Naive thymus-derived CD4-positive, alpha-beta T cell (primary cell): ENCODE data around the gene RNF182. TPM values are rescaled to one million over a fixed set of nuclear protein-coding genes. Genes with fewer than 3 reads are reported as not detected.

Source experiments
- ATAC-seq: fragments of 150-1000 bp; cut with Tn5 transposase; 2 replicates; pipeline ENCODE4 v1.10.0; 2021; ENCODE audit warnings: mild to moderate bottlenecking, moderate library complexity
- CTCF ChIA-PET: fragments of 350-600 bp; sonication (Branson Sonifier 250); formaldehyde crosslinking; loops from one replicate; lab custom pipeline; 2021; ENCODE audit warnings: antibody characterized with exemption; lab: Charles Lee
- POLR2A ChIA-PET: fragments of 350-600 bp; sonication (Branson Sonifier 250); formaldehyde crosslinking; loops from one replicate; lab custom pipeline; 2021; ENCODE audit warnings: antibody characterized with exemption, inconsistent platforms; lab: Charles Lee
- DNase-seq, 9 donors: peaks; one replicate each; pipeline versions ENCODE4 v3.0.0 to v3.0.0-alpha.2; 2020 to 2022; ENCODE audit warnings: mixed read lengths in 1 of 9
- H3K27ac ChIP-seq: one replicate; pipeline ENCODE4 v1.7.0; 2013; ENCODE audit warnings: mild to moderate bottlenecking, low read depth, low read length, moderate library complexity
- H3K27me3 ChIP-seq, 2 donors: one replicate each; pipeline ENCODE4 v1.7.0; 2013; ENCODE audit warnings: low read length in 2 of 2, mild to moderate bottlenecking in 2 of 2, moderate library complexity in 2 of 2; ENCODE audit not compliant: control insufficient read depth in 2 of 2, insufficient read depth in 2 of 2
- H3K36me3 ChIP-seq, 3 experiments: 1 replicate in 2 of 3; 2 replicates in 1 of 3; pipeline ENCODE4 v1.7.0; 2013; ENCODE audit warnings: low read length in 3 of 3, mild to moderate bottlenecking in 3 of 3, moderate library complexity in 1 of 3; ENCODE audit not compliant: insufficient read depth in 3 of 3, control insufficient read depth in 2 of 3
- H3K4me1 ChIP-seq, 2 donors: one replicate each; pipeline ENCODE4 v1.7.0; 2013; ENCODE audit warnings: low read length in 2 of 2, mild to moderate bottlenecking in 2 of 2, moderate library complexity in 1 of 2; ENCODE audit not compliant: control insufficient read depth in 2 of 2, insufficient read depth in 2 of 2
- H3K4me3 ChIP-seq: 2 replicates; pipeline ENCODE4 v1.7.0; 2013; ENCODE audit warnings: mild to moderate bottlenecking, low read length
- H3K9me3 ChIP-seq, 3 experiments: 1 replicate in 2 of 3; 2 replicates in 1 of 3; pipeline ENCODE4 v1.7.0; 2013; ENCODE audit warnings: low read length in 3 of 3; ENCODE audit not compliant: control insufficient read depth in 2 of 3
- H3K27ac Mint-ChIP-seq, 9 donors: one replicate each; pipeline ENCODE4 v1.8.0; 2020 to 2022; ENCODE audit warnings: mixed read lengths in 9 of 9, mild to moderate bottlenecking in 8 of 9, moderate library complexity in 5 of 9, inconsistent platforms in 2 of 9
- H3K27me3 Mint-ChIP-seq, 5 donors: one replicate each; pipeline ENCODE4 v1.8.0; 2021 to 2022; ENCODE audit warnings: mixed read lengths in 5 of 5, mild to moderate bottlenecking in 1 of 5
- H3K36me3 Mint-ChIP-seq, 5 donors: one replicate each; pipeline ENCODE4 v1.8.0; 2020 to 2022; ENCODE audit warnings: mixed read lengths in 5 of 5, mild to moderate bottlenecking in 3 of 5, inconsistent platforms in 1 of 5
- H3K4me1 Mint-ChIP-seq, 7 donors: one replicate each; pipeline ENCODE4 v1.8.0; 2020 to 2022; ENCODE audit warnings: mixed read lengths in 7 of 7, mild to moderate bottlenecking in 3 of 7, inconsistent platforms in 1 of 7
- H3K4me3 Mint-ChIP-seq, 10 donors: one replicate each; pipeline ENCODE4 v1.8.0; 2020 to 2022; ENCODE audit warnings: mild to moderate bottlenecking in 10 of 10, mixed read lengths in 10 of 10, moderate library complexity in 6 of 10, inconsistent platforms in 2 of 10
- H3K9me3 Mint-ChIP-seq, 11 donors: one replicate each; pipeline ENCODE4 v1.8.0; 2020 to 2022; ENCODE audit warnings: mixed read lengths in 11 of 11, mild to moderate bottlenecking in 4 of 11, inconsistent platforms in 1 of 11, moderate library complexity in 1 of 11
- intact Hi-C, 2 donors: fragments of 100-400 bp; cut with micrococcal nuclease; formaldehyde crosslinking; loops; one replicate each; pipeline ENCODE4 v1.15.1; 2023
- polyA plus RNA-seq, 2 donors: library from polyadenylated mRNA; unstranded; fragments of 300-500 nt; fragmentation: Illumina TruSeq; gene quantifications; one replicate each; pipeline ENCODE4 v1.2.3, GENCODE V29; 2021
- total RNA-seq, 6 experiments: library from RNA in 5 of 6; stranded (reverse) in 5 of 6; gene quantifications; 1 replicate in 5 of 6; 2 replicates in 1 of 6; pipeline ENCODE4 v1.2.3 and lab custom pipeline; 2021 to 2026

The RNF182 gene
- total and polyA plus RNA-seq, 7 experiments from 2014 or later: not detected

GRCh38 chr6:13885601-13886000 lies 39.2 kb upstream of the RNF182 start:
- CTCF ChIA-PET: interaction anchor here (0.8 to 1.0 kb wide), 2 partner anchors 11 to 12 kb away, joined by 3 read pairs; no protein-coding TSS in a partner anchor
- H3K9me3 Mint-ChIP-seq: peaks cover 0 to 10% (median 0%) of the 10 kb centered on the region in 11 donors
- Histone ChIP-seq H3K4me3 (no peak overlapping the region), H3K27ac (no peak overlapping the region), H3K4me1 (no peaks in the 10 kb centered on the region), H3K36me3 (no peaks in the 10 kb centered on the region), H3K27me3 (no peaks in the 10 kb centered on the region), H3K9me3 (no peaks in the 10 kb centered on the region)
- H3K27ac Mint-ChIP-seq: no peak overlapping the region
- ATAC-seq (no peak), DNase-seq (no peak)
- H3K4me1 Mint-ChIP-seq: no peaks in the 10 kb centered on the region
- POLR2A ChIA-PET: interaction anchor here (0.8 kb wide), 1 partner anchor 28 kb away, joined by 3 read pairs; no protein-coding TSS in a partner anchor
- H3K36me3 Mint-ChIP-seq: no peaks in the 10 kb centered on the region
- intact Hi-C loops: no loop called here
- H3K27me3 Mint-ChIP-seq: peaks cover 0 to 7% (median 3%) of the 10 kb centered on the region in 5 donors
- H3K4me3 Mint-ChIP-seq: no peak overlapping the region

GRCh38 chr6:13886949-13887348 lies 37.8 kb upstream of the RNF182 start:
- H3K4me3 Mint-ChIP-seq: no peak overlapping the region
- no peaks in the 10 kb centered on the region for H3K4me1 Mint-ChIP-seq
- no peaks in the 10 kb centered on the region for H3K27me3 ChIP-seq
- CTCF ChIA-PET: no interaction called here
- no peak for DNase-seq
- peaks cover 0 to 6% (median 0%) of the 10 kb centered on the region in 5 donors for H3K27me3 Mint-ChIP-seq
- POLR2A ChIA-PET: no interaction called here
- H3K27ac Mint-ChIP-seq: no peak overlapping the region
- intact Hi-C loops: no loop called here
- no peaks in the 10 kb centered on the region for H3K36me3 ChIP-seq
- no peaks in the 10 kb centered on the region for H3K36me3 Mint-ChIP-seq
- H3K4me1 ChIP-seq: no peaks in the 10 kb centered on the region
- peaks cover 0 to 10% (median 0%) of the 10 kb centered on the region in 11 donors for H3K9me3 Mint-ChIP-seq
- no peak for ATAC-seq
- H3K27ac ChIP-seq: no peak overlapping the region
- no peaks in the 10 kb centered on the region for H3K9me3 ChIP-seq
- no peak overlapping the region for H3K4me3 ChIP-seq

GRCh38 chr6:13892017-13892645 lies 32.6 kb upstream of the RNF182 start:
- Histone ChIP-seq H3K4me1 (no peaks in the 10 kb centered on the region), H3K36me3 (no peaks in the 10 kb centered on the region), H3K27me3 (no peaks in the 10 kb centered on the region), H3K9me3 (no peaks in the 10 kb centered on the region), H3K4me3 (no peak overlapping the region), H3K27ac (no peak overlapping the region)
- POLR2A ChIA-PET: no interaction called here
- CTCF ChIA-PET: interaction anchor here (0.5 kb wide), 1 partner anchor 259 kb away, joined by 3 read pairs; no protein-coding TSS in a partner anchor
- DNase-seq: no peak
- Mint-ChIP-seq H3K4me3 (no peak overlapping the region), H3K9me3 (no peaks in the 10 kb centered on the region), H3K27me3 (peaks cover 5 to 23% (median 11%) of the 10 kb centered on the region in 5 donors), H3K4me1 (no peaks in the 10 kb centered on the region), H3K27ac (no peak overlapping the region), H3K36me3 (no peaks in the 10 kb centered on the region)
- intact Hi-C loops: no loop called here
- no peak for ATAC-seq

GRCh38 chr6:13902922-13903321 lies 21.8 kb upstream of the RNF182 start:
- ATAC-seq: no peak
- Histone ChIP-seq H3K36me3 (no peaks in the 10 kb centered on the region), H3K9me3 (no peaks in the 10 kb centered on the region), H3K4me3 (no peak overlapping the region), H3K4me1 (no peaks in the 10 kb centered on the region), H3K27ac (no peak overlapping the region), H3K27me3 (no peaks in the 10 kb centered on the region)
- DNase-seq: no peak
- Mint-ChIP-seq H3K27me3 (peaks cover 36 to 52% (median 43%) of the 10 kb centered on the region in 5 donors), H3K9me3 (no peaks in the 10 kb centered on the region), H3K4me1 (no peaks in the 10 kb centered on the region), H3K36me3 (no peaks in the 10 kb centered on the region), H3K4me3 (no peak overlapping the region), H3K27ac (no peak overlapping the region)
- CTCF ChIA-PET: no interaction called here
- intact Hi-C loops: loop anchor here in 1 of 2 donors (10.0 kb wide), 1 partner anchor 1722 kb away; no protein-coding TSS in a partner anchor
- POLR2A ChIA-PET: no interaction called here

DNA sequence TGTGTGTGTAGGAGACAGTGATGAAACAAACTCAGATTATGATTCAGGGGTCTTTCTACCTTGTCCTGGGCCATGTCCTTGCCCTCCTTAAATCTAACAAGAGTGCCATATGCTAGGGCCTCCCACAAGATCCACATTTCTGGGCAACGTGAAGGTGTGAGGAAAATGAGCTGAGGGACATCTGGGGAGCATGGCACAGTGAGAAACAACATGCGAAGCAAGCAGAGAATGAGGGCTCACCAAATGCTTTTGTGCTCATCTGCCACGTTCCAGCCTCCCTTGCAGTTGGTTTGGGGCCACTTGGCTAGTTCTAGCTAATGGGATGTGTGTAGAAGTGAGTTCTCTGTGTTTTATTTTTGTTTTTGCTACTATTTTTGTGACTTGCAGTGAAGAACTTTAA lies 21.4 kb upstream of the RNF182 start:
- CTCF ChIA-PET: no interaction called here
- intact Hi-C loops: loop anchor here in 1 of 2 donors (10.0 kb wide), 1 partner anchor 1721 kb away; no protein-coding TSS in a partner anchor
- peaks cover 38 to 49% (median 44%) of the 10 kb centered on the region in 5 donors for H3K27me3 Mint-ChIP-seq

GRCh38 chr6:13907001-13907350 lies 17.8 kb upstream of the RNF182 start:
- intact Hi-C loops: loop anchor here in 1 of 2 donors (10.0 kb wide), 1 partner anchor 1718 kb away; no protein-coding TSS in a partner anchor
- CTCF ChIA-PET: no interaction called here
- DNase-seq: no peak
- H3K36me3 ChIP-seq: no peaks in the 10 kb centered on the region
- no peak overlapping the region for H3K4me3 ChIP-seq
- no peak overlapping the region for H3K27ac ChIP-seq
- no peak overlapping the region for H3K27ac Mint-ChIP-seq
- no peaks in the 10 kb centered on the region for H3K36me3 Mint-ChIP-seq
- no peak overlapping the region for H3K4me3 Mint-ChIP-seq
- peaks cover 37 to 58% (median 46%) of the 10 kb centered on the region in 5 donors for H3K27me3 Mint-ChIP-seq
- no peak for ATAC-seq
- H3K4me1 ChIP-seq: peaks cover 0 to 5% of the 10 kb centered on the region in 2 donors
- no peaks in the 10 kb centered on the region for H3K9me3 Mint-ChIP-seq
- H3K9me3 ChIP-seq: no peaks in the 10 kb centered on the region
- H3K4me1 Mint-ChIP-seq: peaks cover 0 to 8% (median 3%) of the 10 kb centered on the region in 7 donors
- H3K27me3 ChIP-seq: no peaks in the 10 kb centered on the region
- POLR2A ChIA-PET: no interaction called here

More for the DNA sequence above, 21.4 kb upstream of the RNF182 start:
- POLR2A ChIA-PET: no interaction called here
- DNase-seq: no peak
- Mint-ChIP-seq H3K9me3 (no peaks in the 10 kb centered on the region), H3K4me1 (no peaks in the 10 kb centered on the region), H3K4me3 (no peak overlapping the region), H3K36me3 (no peaks in the 10 kb centered on the region), H3K27ac (no peak overlapping the region)
- H3K9me3 ChIP-seq: no peaks in the 10 kb centered on the region
- no peaks in the 10 kb centered on the region for H3K27me3 ChIP-seq
- H3K27ac ChIP-seq: no peak overlapping the region
- no peak overlapping the region for H3K4me3 ChIP-seq
- no peaks in the 10 kb centered on the region for H3K4me1 ChIP-seq
- no peak for ATAC-seq
- H3K36me3 ChIP-seq: no peaks in the 10 kb centered on the region
